ENCODE data around the gene CSF3R. TPM values are rescaled to one million over a fixed set of nuclear protein-coding genes. Genes with fewer than 3 reads are reported as not detected.

The CSF3R gene
- total RNA-seq, 1 experiment from 2014 or later, result not detected

DNA sequence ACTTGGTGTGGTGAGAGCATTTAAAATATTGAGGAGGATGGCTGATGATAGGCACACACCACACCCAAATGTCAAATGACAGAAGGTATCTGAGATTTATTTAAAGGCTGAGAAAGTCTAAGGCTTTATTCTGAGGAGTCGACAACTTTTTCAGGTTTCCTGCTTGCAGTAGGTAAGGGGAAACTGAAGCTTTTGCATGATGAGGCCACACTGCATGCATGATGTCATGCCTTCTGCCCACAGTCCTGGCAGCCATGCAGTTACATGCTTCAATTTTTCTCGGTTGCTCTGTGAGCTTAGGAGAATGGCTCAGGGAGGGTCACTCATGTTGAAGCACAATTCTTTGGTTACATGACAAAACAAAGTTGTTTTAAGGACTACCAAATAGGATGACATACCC, 39.4 kb downstream of the CSF3R start:
- no peaks in the 10 kb centered on the region for H3K36me3 Mint-ChIP-seq (ENCODE audit: insufficient read depth in 1 of 3, low read depth in 3 of 3)
- H4K5ac ChIP-seq (ENCODE audit: insufficient read length, low read depth, low read length), result no peak overlapping the region
- no peak overlapping the region for H3K4ac ChIP-seq (ENCODE audit: low read depth, low read length)
- H4K91ac ChIP-seq (ENCODE audit: insufficient read length, low read depth, low read length), result no peak overlapping the region
- H2BK15ac ChIP-seq (ENCODE audit: low read depth, low read length), result no peak overlapping the region
- H3K23ac ChIP-seq (ENCODE audit: insufficient read length, low read depth, low read length), result no peak overlapping the region
- H2AK5ac ChIP-seq (ENCODE audit: insufficient read length, low read length), result no peak overlapping the region
- peaks cover 14 to 16% of the 10 kb centered on the region in 2 experiments for H3K4me1 Mint-ChIP-seq
- H4K20me1 ChIP-seq (ENCODE audit: control insufficient read depth, insufficient read depth, insufficient read length), result no peaks in the 10 kb centered on the region
- H3T11ph ChIP-seq (ENCODE audit: low read length), result no peak overlapping the region
- H3K23me2 ChIP-seq (ENCODE audit: insufficient read length, low read depth, low read length, poor library complexity, severe bottlenecking), result no peaks in the 10 kb centered on the region
- H3K4me1 ChIP-seq (ENCODE audit: insufficient read depth, low read length), result no peaks in the 10 kb centered on the region
- no peak overlapping the region for H2BK120ac ChIP-seq (ENCODE audit: low read depth, low read length, poor library complexity, severe bottlenecking)
- no peak overlapping the region for H2BK5ac ChIP-seq (ENCODE audit: insufficient read length, low read length)
- no peak overlapping the region for H2BK20ac ChIP-seq (ENCODE audit: low read depth, low read length, poor library complexity, severe bottlenecking)
- H3K9me3 Mint-ChIP-seq, result no peaks in the 10 kb centered on the region
- H4K8ac ChIP-seq (replicated peaks; ENCODE audit: insufficient read length, low read depth, low read length), result no peak overlapping the region
- H2AFZ ChIP-seq (ENCODE audit: low read length), result no peak overlapping the region
- no peak overlapping the region for H3K9ac ChIP-seq (ENCODE audit: extremely low read depth, insufficient read length, low read length)
- no peaks in the 10 kb centered on the region for H3K27me3 ChIP-seq (ENCODE audit: insufficient read depth, low read length)
- no peak for TF ChIP-seq CTCF (conservative IDR thresholded peaks at IDR 0.05)
- no peaks in the 10 kb centered on the region for H3K79me1 ChIP-seq (ENCODE audit: insufficient read depth, low read depth, low read length, poor library complexity, severe bottlenecking)
- H3K9me3 ChIP-seq (ENCODE audit: control insufficient read depth, low read depth, low read length), result no peaks in the 10 kb centered on the region
- no CpG with 5 or more reads among the region's 2 CpGs for WGBS (ENCODE audit: extremely low coverage, insufficient read length, low lambda C conversion rate)
- no peak for DNase-seq
- H3K4me2 ChIP-seq (ENCODE audit: insufficient read depth, insufficient read length, low read length), result no peak overlapping the region
- H3K27me3 Mint-ChIP-seq (ENCODE audit: low read depth), result no peaks in the 10 kb centered on the region
- no peak overlapping the region for H3K27ac Mint-ChIP-seq
- no peak overlapping the region for H3K18ac ChIP-seq (ENCODE audit: insufficient read length, low read depth, low read length)
- no peak overlapping the region for H2BK12ac ChIP-seq (ENCODE audit: insufficient read length, low read depth, low read length)
- no peaks in the 10 kb centered on the region for H3K79me2 ChIP-seq (ENCODE audit: insufficient read depth, low read length)
- H3K56ac ChIP-seq (ENCODE audit: insufficient read length, low read depth, low read length), result no peak overlapping the region
- H3K4me3 Mint-ChIP-seq, result no peak overlapping the region
- no peak overlapping the region for H3K27ac ChIP-seq (ENCODE audit: insufficient read length, low read depth, low read length)
- no peak overlapping the region for H3K14ac ChIP-seq (ENCODE audit: insufficient read depth, low read length)

Measured in H9 (cell line).